ENCODE data around the gene KIRREL1.

GRCh38 chr1:158103861-158104522 is 110.5 kb downstream of the KIRREL1 start:
- TF ChIP-seq TAF1 (IDR thresholded peaks at IDR 0.05; ENCODE audit: low read depth) (no peak), POLR2AphosphoS5 (IDR thresholded peaks at IDR 0.05) (no peak), EZH2 (IDR thresholded peaks at IDR 0.05; ENCODE audit: borderline replicate concordance, insufficient read depth, low read length, poor library complexity, severe bottlenecking) (no peak), EP300 (conservative IDR thresholded peaks at IDR 0.05; ENCODE audit: poor library complexity, severe bottlenecking) (no peak), CTCF (IDR thresholded peaks at IDR 0.05; ENCODE audit: poor library complexity, severe bottlenecking) (no peak), SMC3 (conservative IDR thresholded peaks at IDR 0.05; ENCODE audit: poor library complexity) (no peak), MXI1 (conservative IDR thresholded peaks at IDR 0.05; ENCODE audit: poor library complexity, severe bottlenecking) (no peak), RAD21 (conservative IDR thresholded peaks at IDR 0.05) (no peak)
- TF ChIP-seq, protein P1, sequence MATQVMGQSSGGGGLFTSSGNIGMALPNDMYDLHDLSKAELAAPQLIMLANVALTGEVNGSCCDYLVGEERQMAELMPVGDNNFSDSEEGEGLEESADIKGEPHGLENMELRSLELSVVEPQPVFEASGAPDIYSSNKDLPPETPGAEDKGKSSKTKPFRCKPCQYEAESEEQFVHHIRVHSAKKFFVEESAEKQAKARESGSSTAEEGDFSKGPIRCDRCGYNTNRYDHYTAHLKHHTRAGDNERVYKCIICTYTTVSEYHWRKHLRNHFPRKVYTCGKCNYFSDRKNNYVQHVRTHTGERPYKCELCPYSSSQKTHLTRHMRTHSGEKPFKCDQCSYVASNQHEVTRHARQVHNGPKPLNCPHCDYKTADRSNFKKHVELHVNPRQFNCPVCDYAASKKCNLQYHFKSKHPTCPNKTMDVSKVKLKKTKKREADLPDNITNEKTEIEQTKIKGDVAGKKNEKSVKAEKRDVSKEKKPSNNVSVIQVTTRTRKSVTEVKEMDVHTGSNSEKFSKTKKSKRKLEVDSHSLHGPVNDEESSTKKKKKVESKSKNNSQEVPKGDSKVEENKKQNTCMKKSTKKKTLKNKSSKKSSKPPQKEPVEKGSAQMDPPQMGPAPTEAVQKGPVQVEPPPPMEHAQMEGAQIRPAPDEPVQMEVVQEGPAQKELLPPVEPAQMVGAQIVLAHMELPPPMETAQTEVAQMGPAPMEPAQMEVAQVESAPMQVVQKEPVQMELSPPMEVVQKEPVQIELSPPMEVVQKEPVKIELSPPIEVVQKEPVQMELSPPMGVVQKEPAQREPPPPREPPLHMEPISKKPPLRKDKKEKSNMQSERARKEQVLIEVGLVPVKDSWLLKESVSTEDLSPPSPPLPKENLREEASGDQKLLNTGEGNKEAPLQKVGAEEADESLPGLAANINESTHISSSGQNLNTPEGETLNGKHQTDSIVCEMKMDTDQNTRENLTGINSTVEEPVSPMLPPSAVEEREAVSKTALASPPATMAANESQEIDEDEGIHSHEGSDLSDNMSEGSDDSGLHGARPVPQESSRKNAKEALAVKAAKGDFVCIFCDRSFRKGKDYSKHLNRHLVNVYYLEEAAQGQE (IDR thresholded peaks at IDR 0.05; ENCODE audit: borderline replicate concordance) = no peak

Data from neural cell (in vitro differentiated cells).